Measurements from ENCODE around the gene CCDC60.

GRCh38 chr12:119381471-119382235 lies 47.1 kb downstream of the CCDC60 start:
- TF ChIP-seq TAF1 (IDR thresholded peaks at IDR 0.05; ENCODE audit: low read depth, low read length): no peak
- TF ChIP-seq POLR2A (IDR thresholded peaks at IDR 0.05; ENCODE audit: low read depth, low read length): no peak
- TF ChIP-seq PAX5 (IDR thresholded peaks at IDR 0.05; ENCODE audit: insufficient read depth, low read length, severe bottlenecking): no peak

Data from GM12891 (cell line).